ENCODE results near the gene CEP112.

- no peak for TF ChIP-seq CTCF (IDR thresholded peaks at IDR 0.05)
- no peak for TF ChIP-seq EZH2 (IDR thresholded peaks at IDR 0.05)
These were observed 441.3 kb downstream of the CEP112 start for GRCh38 chr17:65750631-65751115.

Measured in neural progenitor cell (in vitro differentiated cells).